Fibroblast of villous mesenchyme (primary cell): ENCODE measurements around the gene HOXA7. TPM values are rescaled to one million over a fixed set of nuclear protein-coding genes. Genes with fewer than 3 reads are reported as not detected.
A peak's percentile ranks its signal among the peaks of the same experiment; 100 is the strongest.

Experiments
- DNase-seq: peaks from one replicate; pipeline ENCODE4 v3.0.0-alpha.2; 2010; ENCODE audit warnings: low read depth
- H3K4me3 ChIP-seq: 2 replicates; pipeline ENCODE4 v1.5.1; 2011; ENCODE audit warnings: low read depth, mild to moderate bottlenecking, low read length
- total RNA-seq: library from RNA; depleted of rRNA; stranded (reverse); fragments of >200 nt; gene quantifications from 2 replicates; pipeline ENCODE4 v1.2.3, GENCODE V29; 2012
- TF ChIP-seq, protein P1 (sequence below): IDR thresholded peaks from 2 replicates; pipeline ENCODE4 v1.5.1; 2012; ENCODE audit warnings: low read depth, mild to moderate bottlenecking, low read length; ENCODE audit not compliant: insufficient read depth

Gene HOXA7
- total RNA-seq, 1 donor, result 2.2 TPM

DNA sequence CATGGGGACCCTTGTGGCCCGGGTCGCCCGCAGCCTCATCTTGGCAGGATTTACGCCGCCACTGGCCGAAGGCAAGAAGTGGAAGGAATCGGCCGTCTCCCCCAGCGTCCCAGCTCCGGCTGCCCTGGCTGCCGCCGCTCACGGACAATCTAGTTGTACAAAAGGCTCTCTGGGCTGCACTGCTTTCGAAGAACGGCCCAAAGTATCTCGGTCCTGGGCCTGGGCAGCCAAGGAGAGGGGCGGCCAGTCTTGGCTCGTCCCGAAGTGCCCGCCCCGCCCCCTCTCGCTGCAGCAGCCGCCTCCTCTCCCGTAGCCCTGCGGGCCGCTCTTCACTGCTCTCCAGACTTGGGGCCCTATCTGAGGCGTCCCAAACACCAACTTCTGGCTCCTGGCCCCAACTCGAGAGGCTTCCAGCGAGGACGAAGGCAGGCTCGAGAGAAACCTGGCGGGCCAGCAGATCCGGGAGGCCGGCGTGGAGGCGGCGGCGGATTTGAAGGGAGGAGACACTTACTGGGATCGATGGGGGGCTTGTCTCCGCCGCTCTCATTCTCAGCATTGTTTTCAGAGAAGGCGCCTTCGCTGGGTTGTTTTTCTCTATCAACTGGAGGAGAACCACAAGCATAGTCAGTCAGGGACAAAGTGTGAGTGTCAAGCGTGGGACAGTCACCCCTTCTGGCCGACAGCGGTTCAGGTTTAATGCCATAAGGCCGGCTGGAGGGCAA is 8.1 kb upstream of the HOXA7 start:
- TF ChIP-seq, protein P1, sequence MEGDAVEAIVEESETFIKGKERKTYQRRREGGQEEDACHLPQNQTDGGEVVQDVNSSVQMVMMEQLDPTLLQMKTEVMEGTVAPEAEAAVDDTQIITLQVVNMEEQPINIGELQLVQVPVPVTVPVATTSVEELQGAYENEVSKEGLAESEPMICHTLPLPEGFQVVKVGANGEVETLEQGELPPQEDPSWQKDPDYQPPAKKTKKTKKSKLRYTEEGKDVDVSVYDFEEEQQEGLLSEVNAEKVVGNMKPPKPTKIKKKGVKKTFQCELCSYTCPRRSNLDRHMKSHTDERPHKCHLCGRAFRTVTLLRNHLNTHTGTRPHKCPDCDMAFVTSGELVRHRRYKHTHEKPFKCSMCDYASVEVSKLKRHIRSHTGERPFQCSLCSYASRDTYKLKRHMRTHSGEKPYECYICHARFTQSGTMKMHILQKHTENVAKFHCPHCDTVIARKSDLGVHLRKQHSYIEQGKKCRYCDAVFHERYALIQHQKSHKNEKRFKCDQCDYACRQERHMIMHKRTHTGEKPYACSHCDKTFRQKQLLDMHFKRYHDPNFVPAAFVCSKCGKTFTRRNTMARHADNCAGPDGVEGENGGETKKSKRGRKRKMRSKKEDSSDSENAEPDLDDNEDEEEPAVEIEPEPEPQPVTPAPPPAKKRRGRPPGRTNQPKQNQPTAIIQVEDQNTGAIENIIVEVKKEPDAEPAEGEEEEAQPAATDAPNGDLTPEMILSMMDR, result peak; percentile 17
- peak; percentile 64 for DNase-seq
- H3K4me3 ChIP-seq, result peak overlapping the region; percentile 67

DNA sequence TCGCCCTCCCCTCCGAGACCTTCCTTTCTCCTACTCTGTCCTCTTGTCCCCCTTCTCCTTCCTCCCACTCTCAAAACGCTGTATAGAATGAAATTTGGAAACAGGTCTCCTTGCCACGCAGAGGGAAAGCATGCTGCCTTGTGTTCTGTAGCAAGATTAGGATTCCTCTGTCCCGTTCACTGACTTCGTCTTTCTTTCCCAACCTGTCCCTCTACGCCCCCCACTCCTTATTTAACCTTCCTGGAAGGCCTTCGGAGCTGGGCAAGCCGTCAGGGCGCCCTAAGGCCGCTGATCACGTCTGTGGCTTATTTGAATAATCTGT is 7.5 kb upstream of the HOXA7 start:
- H3K4me3 ChIP-seq, result peak overlapping the region; percentile 67
- TF ChIP-seq, protein P1, result no peak
- DNase-seq, result no peak

DNA sequence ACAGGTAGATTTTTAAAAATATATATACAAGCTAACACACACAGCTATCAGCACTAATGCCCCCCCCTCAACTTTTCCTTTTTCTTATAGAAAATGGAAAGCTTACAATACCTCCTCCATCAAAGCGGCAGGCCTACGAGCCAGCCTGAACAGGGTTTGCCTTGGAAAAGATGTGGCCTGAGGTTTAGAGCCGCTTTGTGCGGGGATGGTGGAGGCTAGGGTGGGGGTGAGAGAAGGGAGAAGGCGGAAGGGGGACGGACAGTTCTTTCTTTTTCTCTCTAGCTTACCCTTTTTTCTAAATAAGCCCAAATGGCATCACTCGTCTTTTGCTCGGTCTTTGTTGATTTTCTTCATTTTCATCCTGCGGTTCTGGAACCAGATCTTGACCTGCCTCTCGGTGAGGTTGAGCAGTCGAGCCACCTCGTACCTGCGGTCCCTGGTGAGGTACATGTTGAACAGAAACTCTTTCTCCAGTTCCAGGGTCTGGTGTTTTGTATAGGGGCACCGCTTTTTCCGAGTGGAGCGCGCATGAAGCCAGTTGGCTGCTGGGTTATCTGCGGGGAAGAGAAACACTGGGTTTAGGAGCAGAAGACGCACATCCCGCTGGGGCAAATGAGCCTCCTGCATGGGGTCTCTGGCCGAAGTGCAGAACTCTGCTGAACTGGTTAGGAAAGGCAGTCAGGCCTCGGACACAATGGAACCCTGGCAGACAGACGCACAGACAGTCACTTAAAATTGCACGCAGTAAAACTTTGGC is 7.0 kb upstream of the HOXA7 start:
- TF ChIP-seq, protein P1, result no peak
- peak; percentile 37 for DNase-seq
- peak overlapping the region; percentile 67 for H3K4me3 ChIP-seq

DNA sequence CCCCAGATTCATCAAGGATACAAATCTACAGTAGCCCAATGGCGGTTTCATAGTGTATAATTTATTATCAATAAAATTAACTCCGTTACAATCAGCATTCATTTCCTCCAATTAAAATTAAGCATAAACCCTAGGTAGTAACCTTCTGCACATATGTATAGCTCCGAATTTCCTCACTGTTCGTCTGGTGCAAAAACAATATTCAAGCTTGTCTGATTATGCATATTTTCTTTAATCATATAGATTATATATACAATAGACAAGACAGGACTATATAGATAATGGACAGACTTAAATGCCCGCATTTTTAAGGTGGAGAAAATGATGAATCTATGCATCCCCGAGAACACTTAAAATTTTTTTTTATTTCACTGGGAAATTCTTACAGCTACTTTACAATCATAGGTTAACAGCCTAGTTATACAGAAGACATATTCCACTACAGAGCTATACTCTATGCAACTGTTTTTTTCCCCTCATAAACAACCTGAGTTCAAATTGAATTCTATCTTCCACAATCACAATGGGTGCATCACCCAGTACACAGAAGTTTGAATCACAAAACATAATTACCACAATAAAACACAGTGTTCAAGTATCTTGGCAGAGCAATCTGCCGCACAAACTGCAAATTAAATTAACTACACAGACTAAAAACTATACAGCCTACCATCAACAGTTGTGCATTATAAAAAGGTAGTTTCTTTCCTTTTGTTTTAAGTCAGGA is 6.2 kb upstream of the HOXA7 start:
- H3K4me3 ChIP-seq, result peak overlapping the region; percentile 67
- DNase-seq, result peak; percentile 38
- TF ChIP-seq, protein P1, result no peak

DNA sequence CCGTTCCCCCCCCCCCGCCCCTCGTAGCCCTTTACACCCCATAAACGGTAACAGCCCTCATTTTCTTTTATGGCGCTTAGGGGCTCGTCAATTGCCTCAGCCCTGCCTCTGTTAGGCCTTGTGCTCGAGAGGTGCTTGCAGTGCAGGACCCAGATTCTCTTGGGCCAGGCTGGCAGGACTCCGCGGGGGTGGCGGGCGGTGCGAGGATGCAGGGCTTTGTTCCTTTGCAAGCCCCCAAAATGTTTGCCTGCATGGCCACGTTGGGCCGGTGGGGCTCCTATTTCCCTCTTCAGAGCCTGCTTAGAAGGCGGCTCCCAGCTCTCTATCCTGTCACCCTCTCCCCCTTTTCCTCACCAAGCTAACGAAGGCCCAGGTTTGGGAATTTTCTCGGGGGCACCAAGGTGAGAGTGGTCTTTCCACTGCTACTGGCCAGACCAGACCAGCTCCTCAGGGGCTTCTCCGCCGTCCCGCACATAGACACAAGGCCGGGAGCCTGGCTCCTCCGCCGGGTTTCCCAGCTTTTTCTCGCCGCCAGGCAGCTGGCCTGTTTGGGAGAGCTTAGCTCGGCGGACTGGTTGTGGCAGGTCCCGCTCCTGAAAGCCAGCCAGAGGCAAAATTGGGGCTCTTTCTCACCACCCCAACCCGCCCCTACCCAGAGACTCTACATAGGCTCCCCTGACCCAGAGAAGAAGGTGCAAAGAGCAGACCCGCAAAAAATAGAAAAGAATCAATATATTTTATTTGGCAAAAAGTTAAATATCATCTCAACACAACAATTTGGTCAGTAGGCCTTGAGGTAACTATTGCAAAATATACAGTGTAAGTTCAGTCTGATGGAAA is 5.5 kb upstream of the HOXA7 start:
- TF ChIP-seq, protein P1, result no peak
- H3K4me3 ChIP-seq, result peak overlapping the region; percentile 67
- DNase-seq, result peak; percentile 47

DNA sequence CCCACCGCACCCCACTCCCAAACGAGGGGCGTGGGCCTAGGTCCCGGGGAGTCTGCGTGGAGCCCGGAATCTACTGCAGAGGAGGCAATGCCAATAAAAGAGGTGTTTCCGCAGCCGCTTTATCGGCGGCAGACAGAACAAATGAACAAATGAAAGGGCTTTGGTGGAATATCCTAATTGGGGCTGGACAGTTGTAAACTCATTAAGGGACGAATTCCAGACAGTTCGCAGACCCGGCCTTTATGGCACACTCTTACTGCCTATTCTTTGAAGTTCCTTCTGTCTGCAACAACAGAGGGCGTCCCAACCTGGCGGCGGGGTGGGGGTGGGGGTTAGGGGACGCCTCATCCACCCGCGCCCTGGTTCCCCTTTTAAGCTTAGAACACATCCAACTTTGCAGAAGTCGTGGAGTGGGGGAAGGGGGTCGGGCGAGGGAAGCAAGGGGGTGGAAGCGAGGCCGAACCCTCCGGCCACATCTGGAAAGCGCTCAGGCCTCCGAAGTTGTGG is 4.8 kb upstream of the HOXA7 start:
- DNase-seq, result peak; percentile 63
- TF ChIP-seq, protein P1, result no peak
- H3K4me3 ChIP-seq, result peak overlapping the region; percentile 67
